ENCODE results near the gene ASCC2. TPM values are rescaled to one million over a fixed set of nuclear protein-coding genes. Genes with fewer than 3 reads are reported as not detected.
A peak's percentile ranks its signal among the peaks of the same experiment; 100 is the strongest.

ASCC2 gene
- total and polyA plus RNA-seq, 2 experiments from 2014 or later: 30.5 to 31.3 TPM

DNA sequence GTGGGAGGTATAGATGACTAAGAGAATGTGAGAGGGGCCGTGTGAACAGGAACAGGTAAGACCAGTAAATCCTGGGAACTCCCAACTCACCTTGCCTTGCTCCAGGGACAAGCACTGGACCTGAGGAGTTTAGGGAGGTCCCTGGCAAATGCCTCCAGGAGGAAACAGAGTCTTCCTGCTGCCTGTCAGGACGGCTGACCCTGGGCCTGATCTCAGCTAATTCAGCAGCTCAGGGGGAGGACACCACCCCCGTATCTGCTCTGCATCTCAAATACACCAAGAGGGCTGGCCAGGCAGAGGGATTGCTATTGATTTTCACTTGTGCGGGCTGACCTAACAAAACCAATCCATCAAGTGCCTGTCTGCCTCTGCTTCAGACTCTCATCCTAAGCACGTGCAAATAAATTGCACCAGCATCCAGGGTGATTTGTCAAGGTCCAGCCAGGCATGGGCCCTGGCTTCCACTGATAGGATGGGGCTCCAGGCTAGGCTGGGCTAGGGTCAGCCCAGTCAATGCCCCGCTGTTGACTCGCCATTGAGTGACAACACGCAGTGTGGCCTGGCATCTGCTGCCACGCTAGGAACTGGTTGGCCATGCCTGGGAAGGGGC is 50.6 kb downstream of the ASCC2 start:
- Histone ChIP-seq H3K4me1 (ENCODE audit: insufficient read depth) (no peaks in the 10 kb centered on the region), H3K4me3 (no peak overlapping the region), H3K9me2 (ENCODE audit: insufficient read depth) (no peaks in the 10 kb centered on the region), H3K36me3 (ENCODE audit: insufficient read depth) (no peaks in the 10 kb centered on the region; the same call in 1 of the 2 replicates), H2AFZ (no peak overlapping the region), H3K79me2 (replicated peaks; ENCODE audit: insufficient read depth) (no peaks in the 10 kb centered on the region), H3K27me3 (ENCODE audit: insufficient read depth) (no peaks in the 10 kb centered on the region), H4K20me1 (replicated peaks; ENCODE audit: insufficient read depth) (no peaks in the 10 kb centered on the region), H3K27ac (ENCODE audit: low read depth) (no peak overlapping the region), H3F3A (replicated peaks; ENCODE audit: low read depth) (no peaks in the 10 kb centered on the region), H3K4me2 (no peak overlapping the region)
- TF ChIP-seq, protein P1, sequence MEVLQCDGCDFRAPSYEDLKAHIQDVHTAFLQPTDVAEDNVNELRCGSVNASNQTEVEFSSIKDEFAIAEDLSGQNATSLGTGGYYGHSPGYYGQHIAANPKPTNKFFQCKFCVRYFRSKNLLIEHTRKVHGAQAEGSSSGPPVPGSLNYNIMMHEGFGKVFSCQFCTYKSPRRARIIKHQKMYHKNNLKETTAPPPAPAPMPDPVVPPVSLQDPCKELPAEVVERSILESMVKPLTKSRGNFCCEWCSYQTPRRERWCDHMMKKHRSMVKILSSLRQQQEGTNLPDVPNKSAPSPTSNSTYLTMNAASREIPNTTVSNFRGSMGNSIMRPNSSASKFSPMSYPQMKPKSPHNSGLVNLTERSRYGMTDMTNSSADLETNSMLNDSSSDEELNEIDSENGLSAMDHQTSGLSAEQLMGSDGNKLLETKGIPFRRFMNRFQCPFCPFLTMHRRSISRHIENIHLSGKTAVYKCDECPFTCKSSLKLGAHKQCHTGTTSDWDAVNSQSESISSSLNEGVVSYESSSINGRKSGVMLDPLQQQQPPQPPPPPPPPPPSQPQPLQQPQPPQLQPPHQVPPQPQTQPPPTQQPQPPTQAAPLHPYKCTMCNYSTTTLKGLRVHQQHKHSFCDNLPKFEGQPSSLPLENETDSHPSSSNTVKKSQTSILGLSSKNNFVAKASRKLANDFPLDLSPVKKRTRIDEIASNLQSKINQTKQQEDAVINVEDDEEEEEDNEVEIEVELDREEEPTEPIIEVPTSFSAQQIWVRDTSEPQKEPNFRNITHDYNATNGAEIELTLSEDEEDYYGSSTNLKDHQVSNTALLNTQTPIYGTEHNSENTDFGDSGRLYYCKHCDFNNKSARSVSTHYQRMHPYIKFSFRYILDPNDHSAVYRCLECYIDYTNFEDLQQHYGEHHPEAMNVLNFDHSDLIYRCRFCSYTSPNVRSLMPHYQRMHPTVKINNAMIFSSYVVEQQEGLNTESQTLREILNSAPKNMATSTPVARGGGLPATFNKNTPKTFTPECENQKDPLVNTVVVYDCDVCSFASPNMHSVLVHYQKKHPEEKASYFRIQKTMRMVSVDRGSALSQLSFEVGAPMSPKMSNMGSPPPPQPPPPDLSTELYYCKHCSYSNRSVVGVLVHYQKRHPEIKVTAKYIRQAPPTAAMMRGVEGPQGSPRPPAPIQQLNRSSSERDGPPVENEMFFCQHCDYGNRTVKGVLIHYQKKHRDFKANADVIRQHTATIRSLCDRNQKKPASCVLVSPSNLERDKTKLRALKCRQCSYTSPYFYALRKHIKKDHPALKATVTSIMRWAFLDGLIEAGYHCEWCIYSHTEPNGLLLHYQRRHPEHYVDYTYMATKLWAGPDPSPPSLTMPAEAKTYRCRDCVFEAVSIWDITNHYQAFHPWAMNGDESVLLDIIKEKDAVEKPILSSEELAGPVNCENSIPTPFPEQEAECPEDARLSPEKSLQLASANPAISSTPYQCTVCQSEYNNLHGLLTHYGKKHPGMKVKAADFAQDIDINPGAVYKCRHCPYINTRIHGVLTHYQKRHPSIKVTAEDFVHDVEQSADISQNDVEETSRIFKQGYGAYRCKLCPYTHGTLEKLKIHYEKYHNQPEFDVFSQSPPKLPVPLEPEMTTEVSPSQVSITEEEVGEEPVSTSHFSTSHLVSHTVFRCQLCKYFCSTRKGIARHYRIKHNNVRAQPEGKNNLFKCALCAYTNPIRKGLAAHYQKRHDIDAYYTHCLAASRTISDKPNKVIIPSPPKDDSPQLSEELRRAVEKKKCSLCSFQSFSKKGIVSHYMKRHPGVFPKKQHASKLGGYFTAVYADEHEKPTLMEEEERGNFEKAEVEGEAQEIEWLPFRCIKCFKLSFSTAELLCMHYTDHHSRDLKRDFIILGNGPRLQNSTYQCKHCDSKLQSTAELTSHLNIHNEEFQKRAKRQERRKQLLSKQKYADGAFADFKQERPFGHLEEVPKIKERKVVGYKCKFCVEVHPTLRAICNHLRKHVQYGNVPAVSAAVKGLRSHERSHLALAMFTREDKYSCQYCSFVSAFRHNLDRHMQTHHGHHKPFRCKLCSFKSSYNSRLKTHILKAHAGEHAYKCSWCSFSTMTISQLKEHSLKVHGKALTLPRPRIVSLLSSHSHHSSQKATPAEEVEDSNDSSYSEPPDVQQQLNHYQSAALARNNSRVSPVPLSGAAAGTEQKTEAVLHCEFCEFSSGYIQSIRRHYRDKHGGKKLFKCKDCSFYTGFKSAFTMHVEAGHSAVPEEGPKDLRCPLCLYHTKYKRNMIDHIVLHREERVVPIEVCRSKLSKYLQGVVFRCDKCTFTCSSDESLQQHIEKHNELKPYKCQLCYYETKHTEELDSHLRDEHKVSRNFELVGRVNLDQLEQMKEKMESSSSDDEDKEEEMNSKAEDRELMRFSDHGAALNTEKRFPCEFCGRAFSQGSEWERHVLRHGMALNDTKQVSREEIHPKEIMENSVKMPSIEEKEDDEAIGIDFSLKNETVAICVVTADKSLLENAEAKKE (CRISPR knock-in tag; IDR thresholded peaks at IDR 0.05): no peak
- TF ChIP-seq, protein P2, sequence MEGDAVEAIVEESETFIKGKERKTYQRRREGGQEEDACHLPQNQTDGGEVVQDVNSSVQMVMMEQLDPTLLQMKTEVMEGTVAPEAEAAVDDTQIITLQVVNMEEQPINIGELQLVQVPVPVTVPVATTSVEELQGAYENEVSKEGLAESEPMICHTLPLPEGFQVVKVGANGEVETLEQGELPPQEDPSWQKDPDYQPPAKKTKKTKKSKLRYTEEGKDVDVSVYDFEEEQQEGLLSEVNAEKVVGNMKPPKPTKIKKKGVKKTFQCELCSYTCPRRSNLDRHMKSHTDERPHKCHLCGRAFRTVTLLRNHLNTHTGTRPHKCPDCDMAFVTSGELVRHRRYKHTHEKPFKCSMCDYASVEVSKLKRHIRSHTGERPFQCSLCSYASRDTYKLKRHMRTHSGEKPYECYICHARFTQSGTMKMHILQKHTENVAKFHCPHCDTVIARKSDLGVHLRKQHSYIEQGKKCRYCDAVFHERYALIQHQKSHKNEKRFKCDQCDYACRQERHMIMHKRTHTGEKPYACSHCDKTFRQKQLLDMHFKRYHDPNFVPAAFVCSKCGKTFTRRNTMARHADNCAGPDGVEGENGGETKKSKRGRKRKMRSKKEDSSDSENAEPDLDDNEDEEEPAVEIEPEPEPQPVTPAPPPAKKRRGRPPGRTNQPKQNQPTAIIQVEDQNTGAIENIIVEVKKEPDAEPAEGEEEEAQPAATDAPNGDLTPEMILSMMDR (conservative IDR thresholded peaks at IDR 0.05; ENCODE audit: low read depth in 2 of 2): no peak
- TF ChIP-seq, protein P3, sequence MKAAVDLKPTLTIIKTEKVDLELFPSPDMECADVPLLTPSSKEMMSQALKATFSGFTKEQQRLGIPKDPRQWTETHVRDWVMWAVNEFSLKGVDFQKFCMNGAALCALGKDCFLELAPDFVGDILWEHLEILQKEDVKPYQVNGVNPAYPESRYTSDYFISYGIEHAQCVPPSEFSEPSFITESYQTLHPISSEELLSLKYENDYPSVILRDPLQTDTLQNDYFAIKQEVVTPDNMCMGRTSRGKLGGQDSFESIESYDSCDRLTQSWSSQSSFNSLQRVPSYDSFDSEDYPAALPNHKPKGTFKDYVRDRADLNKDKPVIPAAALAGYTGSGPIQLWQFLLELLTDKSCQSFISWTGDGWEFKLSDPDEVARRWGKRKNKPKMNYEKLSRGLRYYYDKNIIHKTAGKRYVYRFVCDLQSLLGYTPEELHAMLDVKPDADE (IDR thresholded peaks at IDR 0.05): no peak
- TF ChIP-seq EZH2phosphoT487 (IDR thresholded peaks at IDR 0.05; ENCODE audit: unreplicated experiment) (no peak), ZNF331 (CRISPR knock-in tag; IDR thresholded peaks at IDR 0.05; ENCODE audit: low read depth) (no peak), POLR2AphosphoS5 (IDR thresholded peaks at IDR 0.05; ENCODE audit: low read depth) (no peak), JUNB (IDR thresholded peaks at IDR 0.05; ENCODE audit: unreplicated experiment) (no peak), CREB1 (CRISPR knock-in tag; IDR thresholded peaks at IDR 0.05; ENCODE audit: low read depth) (no peak), STAT1 (IDR thresholded peaks at IDR 0.05; ENCODE audit: unreplicated experiment) (no peak), ZNF114 (CRISPR knock-in tag; IDR thresholded peaks at IDR 0.05) (no peak), EZH2 (IDR thresholded peaks at IDR 0.05; ENCODE audit: low read depth, unreplicated experiment) (no peak), NANOG (IDR thresholded peaks at IDR 0.05; ENCODE audit: borderline replicate concordance) (no peak)
- TF ChIP-seq, protein P4, sequence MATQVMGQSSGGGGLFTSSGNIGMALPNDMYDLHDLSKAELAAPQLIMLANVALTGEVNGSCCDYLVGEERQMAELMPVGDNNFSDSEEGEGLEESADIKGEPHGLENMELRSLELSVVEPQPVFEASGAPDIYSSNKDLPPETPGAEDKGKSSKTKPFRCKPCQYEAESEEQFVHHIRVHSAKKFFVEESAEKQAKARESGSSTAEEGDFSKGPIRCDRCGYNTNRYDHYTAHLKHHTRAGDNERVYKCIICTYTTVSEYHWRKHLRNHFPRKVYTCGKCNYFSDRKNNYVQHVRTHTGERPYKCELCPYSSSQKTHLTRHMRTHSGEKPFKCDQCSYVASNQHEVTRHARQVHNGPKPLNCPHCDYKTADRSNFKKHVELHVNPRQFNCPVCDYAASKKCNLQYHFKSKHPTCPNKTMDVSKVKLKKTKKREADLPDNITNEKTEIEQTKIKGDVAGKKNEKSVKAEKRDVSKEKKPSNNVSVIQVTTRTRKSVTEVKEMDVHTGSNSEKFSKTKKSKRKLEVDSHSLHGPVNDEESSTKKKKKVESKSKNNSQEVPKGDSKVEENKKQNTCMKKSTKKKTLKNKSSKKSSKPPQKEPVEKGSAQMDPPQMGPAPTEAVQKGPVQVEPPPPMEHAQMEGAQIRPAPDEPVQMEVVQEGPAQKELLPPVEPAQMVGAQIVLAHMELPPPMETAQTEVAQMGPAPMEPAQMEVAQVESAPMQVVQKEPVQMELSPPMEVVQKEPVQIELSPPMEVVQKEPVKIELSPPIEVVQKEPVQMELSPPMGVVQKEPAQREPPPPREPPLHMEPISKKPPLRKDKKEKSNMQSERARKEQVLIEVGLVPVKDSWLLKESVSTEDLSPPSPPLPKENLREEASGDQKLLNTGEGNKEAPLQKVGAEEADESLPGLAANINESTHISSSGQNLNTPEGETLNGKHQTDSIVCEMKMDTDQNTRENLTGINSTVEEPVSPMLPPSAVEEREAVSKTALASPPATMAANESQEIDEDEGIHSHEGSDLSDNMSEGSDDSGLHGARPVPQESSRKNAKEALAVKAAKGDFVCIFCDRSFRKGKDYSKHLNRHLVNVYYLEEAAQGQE (IDR thresholded peaks at IDR 0.05; ENCODE audit: unreplicated experiment): no peak
- DNase-seq (ENCODE audit: low spot score): no peak
- Mint-ChIP-seq H3K36me3 (ENCODE audit: low read depth) (peaks cover 14% of the 10 kb centered on the region), H3K9me3 (no peaks in the 10 kb centered on the region), H3K4me1 (peaks cover 10% of the 10 kb centered on the region), H3K27me3 (ENCODE audit: insufficient read depth, low read depth, poor library complexity) (peaks cover 6% of the 10 kb centered on the region), H3K27ac (peak overlapping the region; percentile 70; the same call in 1 of the 2 replicates), H3K4me3 (no peak overlapping the region)
- peak; percentile 17; the same call in 2 of the 3 replicates for ATAC-seq
